DMS53 treated with DMSO at 0.1 percent for 48 hours (cell line): Measurements from ENCODE around the gene ERMARD.

Source experiments
- DNase-seq: peaks from one replicate; lab custom pipeline; 2025; ENCODE audit not compliant: unreplicated experiment; lab: John Stamatoyannopoulos, UW

Gene ERMARD

DNA sequence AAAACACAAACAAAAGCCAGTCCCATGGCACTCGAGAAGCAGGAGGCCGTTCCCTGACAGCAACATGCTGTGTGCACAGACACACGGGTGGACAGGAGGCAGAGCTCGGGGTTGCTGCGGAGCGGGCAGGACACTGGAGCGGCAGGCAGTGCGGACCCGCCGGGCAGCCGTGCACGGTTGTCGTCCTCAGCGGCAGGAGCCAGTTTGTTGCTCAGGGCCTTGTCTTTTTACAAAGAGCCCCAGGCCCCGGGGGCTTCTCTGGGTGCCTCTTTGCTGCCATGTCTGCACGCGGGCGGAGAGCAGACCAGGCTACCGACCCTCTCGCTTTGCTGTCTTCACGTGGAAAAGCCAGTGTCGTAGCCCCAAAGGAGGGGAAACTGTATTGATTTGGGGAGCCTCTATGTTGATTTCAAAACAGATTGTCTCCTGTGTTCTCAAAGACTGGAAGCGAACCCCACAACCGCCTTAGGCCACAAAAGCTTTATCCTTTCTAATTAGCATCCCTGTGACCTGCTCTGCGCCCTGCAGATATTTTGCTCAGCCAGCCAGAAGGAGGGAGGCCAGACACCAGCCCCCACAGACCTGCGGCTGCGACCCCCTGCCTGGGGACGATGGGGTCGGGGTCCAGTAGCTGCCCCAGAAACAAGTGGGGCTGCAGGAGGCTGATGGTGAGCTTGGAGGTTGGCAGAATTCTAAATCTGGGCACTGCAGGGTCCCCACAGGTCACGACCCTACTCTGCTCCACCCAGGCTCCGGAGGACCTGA lies 50.2 kb downstream of the ERMARD start:
- no peak for DNase-seq

DNA sequence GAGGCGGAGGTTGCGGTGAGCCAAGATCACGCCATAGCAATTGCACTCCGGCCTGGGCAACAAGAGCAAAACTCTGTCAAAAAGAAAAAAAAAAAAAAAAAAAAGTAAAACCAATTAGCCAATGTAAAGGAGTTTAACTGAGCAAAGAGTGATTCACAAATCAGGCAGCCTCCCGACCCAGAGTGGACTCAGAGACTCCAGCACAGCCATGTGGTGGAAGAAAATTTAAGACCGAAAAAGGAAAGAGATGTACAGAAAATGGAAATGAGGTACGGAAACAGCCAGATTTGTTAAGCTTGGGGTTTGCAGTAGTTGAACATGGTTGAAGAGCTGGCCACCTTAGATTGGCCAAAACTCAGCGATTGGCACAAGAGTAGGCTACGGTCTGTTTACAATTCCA lies 51.4 kb downstream of the ERMARD start:
- no peak for DNase-seq

DNA sequence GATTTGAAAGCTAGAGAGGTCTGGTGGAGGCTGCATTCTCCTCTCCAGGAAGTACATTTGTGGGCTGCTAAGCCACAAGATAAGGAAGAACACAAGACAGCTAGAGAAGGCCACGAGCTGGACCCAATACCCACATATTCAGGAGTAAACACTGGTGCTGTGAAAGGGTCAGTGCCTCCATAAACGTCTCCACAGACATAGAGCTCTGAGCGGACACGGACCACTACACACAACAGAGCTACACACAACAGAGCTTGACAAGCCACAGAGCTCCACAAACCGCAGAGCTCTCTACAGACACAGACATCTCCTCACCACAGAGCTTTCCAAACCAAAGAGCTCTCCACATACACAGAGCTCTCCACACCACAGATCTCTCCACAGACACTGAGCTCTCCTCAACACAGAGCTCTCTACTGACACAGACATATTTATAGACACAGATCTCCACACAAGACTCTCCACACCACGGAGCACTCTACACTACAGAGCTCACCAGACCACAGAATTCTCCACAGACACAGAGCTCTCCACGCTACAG lies 51.9 kb downstream of the ERMARD start:
- no peak for DNase-seq

GRCh38 chr6:169803816-169804340 lies 52.5 kb downstream of the ERMARD start:
- no peak for DNase-seq

GRCh38 chr6:169804427-169804826 lies 53.0 kb downstream of the ERMARD start:
- no peak for DNase-seq

GRCh38 chr6:169805242-169805838 lies 53.9 kb downstream of the ERMARD start:
- DNase-seq = no peak

DNA sequence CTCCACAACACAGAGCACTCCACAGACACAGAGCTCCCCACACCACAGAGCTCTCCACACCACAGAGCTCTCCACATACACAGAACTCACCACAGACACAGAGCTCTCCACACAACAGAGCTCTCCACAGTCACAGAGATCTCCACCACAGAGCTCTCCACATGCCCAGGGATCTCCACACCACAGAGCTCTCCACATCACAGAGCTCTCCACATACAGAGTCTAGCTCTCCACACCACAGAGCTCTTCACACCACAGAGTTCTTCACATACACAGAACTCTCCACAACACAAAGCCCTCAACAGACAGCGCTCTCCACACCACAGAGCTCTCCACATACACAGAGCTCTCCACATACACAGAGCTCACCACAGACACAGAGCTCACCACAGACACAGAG lies 55.3 kb downstream of the ERMARD start:
- no peak for DNase-seq

DNA sequence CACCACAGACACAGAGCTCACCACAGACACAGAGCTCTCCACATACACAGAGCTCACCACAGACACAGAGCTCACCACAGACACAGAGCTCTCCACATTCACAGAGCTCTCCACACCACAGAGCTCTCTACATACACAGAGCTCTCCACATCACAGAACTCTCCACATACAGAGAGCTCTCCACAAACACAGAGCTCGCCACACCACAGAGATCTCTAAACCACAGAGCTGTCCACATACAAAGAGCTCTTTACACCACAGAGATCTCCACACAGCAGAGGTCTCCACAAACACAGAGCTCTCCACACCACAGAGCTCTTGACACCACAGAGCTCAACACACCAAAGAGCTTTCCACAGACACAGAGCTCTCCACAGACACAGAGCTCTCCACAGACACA lies 55.8 kb downstream of the ERMARD start:
- no peak for DNase-seq

DNA sequence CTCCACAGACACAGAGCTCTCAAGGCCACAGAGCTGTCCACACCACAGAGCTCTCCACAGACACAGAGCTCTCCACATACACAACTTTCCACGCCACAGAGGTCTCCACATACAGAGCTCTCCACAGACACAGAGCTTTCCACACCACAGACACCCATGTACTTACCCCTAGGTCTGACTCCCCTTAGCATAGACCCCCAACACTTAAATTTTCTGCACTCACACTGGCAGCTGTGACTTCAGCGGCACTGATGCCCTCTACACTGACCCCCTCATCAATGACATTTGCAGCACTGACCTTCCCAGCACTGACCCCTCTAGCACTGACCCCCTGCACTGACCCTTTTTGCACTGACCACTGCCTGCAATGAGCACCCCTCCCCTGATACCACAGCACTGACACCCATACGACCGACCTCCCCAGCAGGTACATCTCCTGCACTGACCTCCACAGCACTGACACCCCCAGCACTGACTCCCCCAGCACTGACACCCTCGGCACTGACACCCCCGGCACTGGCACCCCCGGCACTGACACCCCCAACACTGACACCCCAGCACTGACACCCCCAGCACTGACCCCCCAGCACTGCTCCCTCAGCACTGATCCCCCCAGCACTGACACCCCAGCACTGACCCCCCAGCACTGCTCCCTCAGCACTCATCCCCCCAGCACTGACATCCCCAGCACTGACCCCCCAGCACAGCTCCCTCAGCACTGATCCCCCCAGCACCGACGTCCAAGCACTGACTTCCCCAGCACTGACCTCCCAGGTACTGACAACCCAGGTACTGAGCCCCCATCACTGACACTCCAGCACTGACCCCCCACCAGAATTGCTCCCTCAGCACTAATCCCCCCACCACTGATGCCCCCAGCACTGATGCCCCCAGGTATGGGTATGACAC lies 56.5 kb downstream of the ERMARD start:
- DNase-seq = no peak

DNA sequence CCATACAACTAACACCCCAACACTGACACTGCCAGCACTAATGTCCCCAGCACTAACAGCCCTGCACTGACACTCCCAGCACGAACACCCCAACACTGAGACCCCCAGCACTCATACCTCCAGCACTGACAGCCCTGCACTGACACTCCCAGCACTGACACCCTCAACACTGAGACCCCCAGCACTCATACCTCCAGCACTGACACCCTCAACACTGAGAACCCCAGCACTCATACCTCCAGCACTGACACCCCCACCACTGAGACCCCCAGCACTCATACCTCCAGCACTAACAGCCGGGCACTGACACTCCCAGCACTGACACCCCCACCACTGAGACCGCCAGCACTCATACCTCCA lies 57.2 kb downstream of the ERMARD start:
- no peak for DNase-seq

DNA sequence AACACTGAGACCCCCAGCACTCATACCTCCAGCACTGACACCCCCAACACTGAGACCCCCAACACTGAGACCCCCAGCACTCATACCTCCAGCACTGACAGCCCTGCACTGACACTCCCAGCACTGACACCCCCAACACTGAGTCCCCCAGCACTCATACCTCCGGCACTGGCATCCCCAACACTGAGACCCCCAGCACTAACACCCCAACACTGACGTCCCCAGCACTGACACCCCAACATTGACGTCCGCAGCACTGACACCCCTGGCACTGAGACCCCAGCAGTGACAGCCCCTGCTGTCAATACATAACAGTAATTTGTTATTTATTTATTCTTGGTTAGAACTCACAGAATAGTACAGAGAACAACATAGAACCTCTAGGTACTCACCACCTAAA lies 58.0 kb downstream of the ERMARD start:
- no peak for DNase-seq

DNA sequence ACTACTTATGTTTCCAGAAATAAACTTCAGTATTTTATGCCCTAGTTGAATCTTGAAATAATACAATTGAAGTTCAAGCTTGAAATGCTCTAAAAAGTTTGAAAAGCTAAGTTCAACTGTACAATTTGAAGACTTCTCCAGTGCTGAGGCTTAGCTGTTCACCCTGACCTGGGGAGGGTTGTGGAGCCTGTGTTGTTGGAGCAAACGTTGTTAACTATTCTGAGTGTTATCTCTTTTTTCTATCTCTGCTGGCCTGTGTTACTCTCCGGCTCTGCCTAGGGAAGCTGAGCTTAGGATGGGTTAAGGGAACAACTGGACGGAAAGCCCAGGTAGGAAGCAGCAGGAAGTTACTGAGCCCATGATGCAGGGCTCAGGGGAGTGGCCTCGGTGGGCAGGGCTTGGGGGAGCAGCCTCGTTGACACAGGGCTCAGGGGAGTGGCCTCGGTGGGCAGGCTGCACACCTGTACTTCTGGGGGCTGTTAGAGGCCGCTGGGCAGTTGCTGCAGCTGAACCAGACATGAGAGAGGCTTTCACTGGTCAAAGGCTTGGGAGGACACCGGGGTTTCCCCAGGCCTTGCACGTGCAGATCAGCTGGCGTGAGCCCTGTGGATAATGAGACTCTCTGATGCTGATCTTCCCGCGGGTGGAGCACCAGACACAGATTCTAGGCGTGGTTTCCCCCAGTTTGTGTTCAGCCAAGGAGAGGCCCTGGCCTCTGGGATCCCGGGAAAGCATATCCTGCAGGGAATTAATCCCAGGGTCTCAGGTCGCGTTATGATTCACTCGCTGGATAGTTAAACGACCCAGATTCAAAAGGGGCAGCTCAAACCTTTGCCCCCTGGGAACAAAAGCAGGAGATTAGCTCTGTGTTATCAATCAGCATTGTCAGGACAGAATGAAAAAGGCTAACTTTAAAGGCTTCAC lies 58.9 kb downstream of the ERMARD start:
- DNase-seq = peak; percentile 37

DNA sequence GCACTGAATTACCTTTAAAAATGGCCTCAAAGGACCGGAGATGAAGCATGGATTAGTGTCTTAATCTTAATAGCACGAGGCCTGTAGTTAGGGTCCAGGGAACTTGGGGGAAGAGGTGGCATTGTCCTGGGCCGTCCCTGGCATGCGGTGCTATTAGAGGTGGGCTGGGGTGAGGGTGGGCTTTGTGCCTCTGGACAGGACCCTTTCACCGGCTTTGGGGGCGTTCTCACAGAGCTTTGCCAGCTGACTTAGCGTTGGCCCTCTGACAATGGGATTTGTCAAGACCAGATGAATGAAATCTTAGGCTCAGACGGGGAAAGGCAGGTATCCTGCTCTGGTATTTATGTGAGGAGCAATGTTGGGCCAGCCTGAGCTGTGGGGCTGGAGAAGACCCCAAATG lies 59.6 kb downstream of the ERMARD start:
- DNase-seq = no peak

DNA sequence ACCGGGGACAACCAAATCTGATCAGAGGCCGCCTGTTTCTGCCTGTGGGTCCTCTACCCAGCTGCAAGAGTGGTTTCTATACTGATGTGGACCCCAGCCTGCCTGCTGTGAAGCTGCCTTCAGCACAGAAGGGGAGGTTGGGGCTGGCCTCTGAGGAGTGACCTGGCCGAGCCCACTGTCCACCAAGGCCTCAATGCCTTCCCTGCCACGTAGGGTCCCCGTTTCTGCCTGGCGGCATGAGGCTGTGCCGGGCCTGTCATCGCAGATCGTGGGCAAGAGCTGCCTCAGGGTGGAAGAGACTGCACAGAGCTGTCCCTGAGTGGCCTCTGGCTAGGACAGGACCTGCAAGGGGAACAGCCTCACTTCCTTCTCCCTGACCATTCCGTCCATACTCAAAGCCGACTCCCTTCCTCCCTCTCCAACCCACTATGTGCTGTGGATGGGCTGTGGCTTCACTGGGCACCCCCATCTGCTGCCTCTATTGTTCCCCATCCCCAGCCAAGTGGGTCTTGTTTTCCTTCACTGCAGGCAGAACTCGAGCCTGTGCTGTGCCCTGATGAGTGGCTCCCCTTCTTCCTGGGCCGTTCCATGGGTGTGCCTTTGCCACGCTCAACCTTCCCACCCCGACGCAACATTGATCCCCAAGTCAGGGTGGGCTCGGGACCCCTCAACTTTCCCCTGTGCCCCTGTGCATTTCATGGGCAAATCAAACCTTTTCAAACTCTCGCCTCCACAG lies 60.3 kb downstream of the ERMARD start:
- no peak for DNase-seq

- no peak for DNase-seq
Measured at GRCh38 chr6:169812257-169812644, 60.8 kb downstream of the ERMARD start.

DNA sequence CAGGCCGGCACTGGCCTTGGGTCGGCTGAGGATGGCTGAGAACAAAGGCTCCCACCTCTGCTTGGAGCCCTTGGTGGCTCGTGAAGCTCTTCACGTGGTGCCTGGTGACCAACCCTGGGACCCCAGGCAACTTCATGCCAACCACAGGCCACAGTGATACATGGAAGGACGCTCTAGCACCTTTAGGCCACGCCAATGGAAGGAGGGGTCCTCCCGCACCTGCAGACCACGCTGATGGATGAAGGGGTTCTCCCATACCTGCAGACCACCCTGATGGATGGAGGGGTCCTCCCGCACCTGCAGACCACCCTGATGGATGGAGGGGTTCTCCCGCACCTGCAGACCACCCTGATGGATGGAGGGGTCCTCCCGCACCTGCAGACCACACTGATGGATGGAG lies 62.5 kb downstream of the ERMARD start:
- DNase-seq = no peak

GRCh38 chr6:169816054-169816453 lies 64.6 kb downstream of the ERMARD start:
- no peak for DNase-seq

GRCh38 chr6:169816975-169817374 lies 65.6 kb downstream of the ERMARD start:
- no peak for DNase-seq

DNA sequence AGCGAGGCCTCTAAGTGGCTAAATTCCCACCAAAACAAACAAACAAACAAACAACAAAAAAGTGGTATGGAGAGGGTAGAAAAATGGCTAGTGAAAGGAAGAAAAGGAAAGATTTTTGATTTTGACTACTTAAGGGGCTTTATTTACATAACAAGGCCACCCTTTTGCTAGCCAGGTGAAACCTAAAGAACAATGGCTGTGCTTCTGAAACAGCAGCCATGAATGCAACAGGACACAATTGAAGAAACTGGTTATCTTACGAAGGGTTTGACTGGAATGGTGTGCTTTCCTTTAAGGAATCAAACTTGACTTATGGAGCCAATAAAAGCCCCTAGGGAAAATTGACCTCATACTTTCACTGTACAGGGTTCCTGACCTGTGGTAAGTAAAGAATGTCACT lies 68.9 kb downstream of the ERMARD start:
- DNase-seq = no peak

GRCh38 chr6:169824021-169824420 lies 72.6 kb downstream of the ERMARD start:
- no peak for DNase-seq
